A673 (cell line): ENCODE data around the gene ZMYM4. TPM values are rescaled to one million over a fixed set of nuclear protein-coding genes. Genes with fewer than 3 reads are reported as not detected.

Experiments
- BruUV-seq: library from RNA; stranded (reverse); fragments of 400-500 nt; replicated peaks from 2 replicates; lab custom pipeline; 2021; lab: Mats Ljungman, UMichigan
- CTCF ChIA-PET: fragments of 300-600 bp; sonication (Branson Sonifier 250); formaldehyde crosslinking; loops from one replicate; lab custom pipeline; 2022; ENCODE audit warnings: antibody characterized with exemption; lab: Charles Lee
- POLR2A ChIA-PET: fragments of 300-600 bp; sonication (Branson Sonifier 250); formaldehyde crosslinking; loops from one replicate; lab custom pipeline; 2022; ENCODE audit warnings: antibody characterized with exemption; ENCODE audit not compliant: low non-redundant PET; lab: Charles Lee
- DNase-seq: peaks from one replicate; pipeline ENCODE4 v3.0.0-alpha.2; 2015; ENCODE audit warnings: low spot score
- H3K27ac ChIP-seq: fragments of 200-600 bp; sonication (generic); 2 replicates; pipeline ENCODE4 v1.5.1; 2016; ENCODE audit warnings: mixed run types, low read depth, mild to moderate bottlenecking, mixed read lengths, antibody characterized with exemption, low read length; ENCODE audit not compliant: poor library complexity, severe bottlenecking
- H3K27me3 ChIP-seq: fragments of 200-600 bp; sonication (generic); replicated peaks from 2 replicates; pipeline ENCODE4 v1.6.1; 2017; ENCODE audit warnings: mixed run types, low read depth, mild to moderate bottlenecking, mixed read lengths, antibody characterized with exemption, low read length; ENCODE audit not compliant: insufficient read depth, poor library complexity
- H3K36me3 ChIP-seq: fragments of 200-600 bp; sonication (generic); 2 replicates; pipeline ENCODE4 v1.6.1; 2016; ENCODE audit warnings: mixed run types, mild to moderate bottlenecking, mixed read lengths, antibody characterized with exemption, low read length; ENCODE audit not compliant: insufficient read depth, poor library complexity, severe bottlenecking
- H3K4me1 ChIP-seq: fragments of 200-600 bp; sonication (generic); 2 replicates; pipeline ENCODE4 v1.6.1; 2017; ENCODE audit warnings: mixed run types, mild to moderate bottlenecking, mixed read lengths, antibody characterized with exemption, low read length; ENCODE audit not compliant: insufficient read depth, poor library complexity, severe bottlenecking
- H3K4me3 ChIP-seq: fragments of 200-600 bp; sonication (generic); 2 replicates; pipeline ENCODE4 v1.5.1; 2016; ENCODE audit warnings: low read depth, mixed run types, mild to moderate bottlenecking, mixed read lengths, low read length; ENCODE audit not compliant: poor library complexity, severe bottlenecking
- H3K9me3 ChIP-seq: fragments of 200-600 bp; sonication (generic); 2 replicates; pipeline ENCODE4 v1.6.1; 2016; ENCODE audit warnings: mixed run types, low read depth, mild to moderate bottlenecking, mixed read lengths, antibody characterized with exemption, low read length; ENCODE audit not compliant: poor library complexity, severe bottlenecking
- CTCF ChIP-seq: fragments of 300-800, 200-600 bp; sonication (generic); conservative IDR thresholded peaks from 2 replicates; pipeline ENCODE4 v1.5.1; 2017; ENCODE audit warnings: low read depth, mild to moderate bottlenecking, antibody characterized with exemption, low read length, moderate library complexity, mixed read lengths
- EZH2 ChIP-seq: fragments of 200-600 bp; sonication (generic); IDR thresholded peaks from 2 replicates; pipeline ENCODE4 v1.6.1; 2017; ENCODE audit warnings: borderline replicate concordance, low read depth, mild to moderate bottlenecking, mixed read lengths, antibody characterized with exemption, low read length; ENCODE audit not compliant: poor library complexity, severe bottlenecking
- intact Hi-C: fragments of 100-400 bp; cut with micrococcal nuclease; formaldehyde crosslinking; loops from one replicate; pipeline ENCODE4 v1.10.0; 2022; ENCODE audit not compliant: unreplicated experiment
- total RNA-seq: library from RNA; stranded (reverse); gene quantifications from 2 replicates; pipeline ENCODE4 v1.2.3, GENCODE V29; 2021

The ZMYM4 gene
- total RNA-seq, 1 experiment from 2014 or later: 83.5 TPM

DNA sequence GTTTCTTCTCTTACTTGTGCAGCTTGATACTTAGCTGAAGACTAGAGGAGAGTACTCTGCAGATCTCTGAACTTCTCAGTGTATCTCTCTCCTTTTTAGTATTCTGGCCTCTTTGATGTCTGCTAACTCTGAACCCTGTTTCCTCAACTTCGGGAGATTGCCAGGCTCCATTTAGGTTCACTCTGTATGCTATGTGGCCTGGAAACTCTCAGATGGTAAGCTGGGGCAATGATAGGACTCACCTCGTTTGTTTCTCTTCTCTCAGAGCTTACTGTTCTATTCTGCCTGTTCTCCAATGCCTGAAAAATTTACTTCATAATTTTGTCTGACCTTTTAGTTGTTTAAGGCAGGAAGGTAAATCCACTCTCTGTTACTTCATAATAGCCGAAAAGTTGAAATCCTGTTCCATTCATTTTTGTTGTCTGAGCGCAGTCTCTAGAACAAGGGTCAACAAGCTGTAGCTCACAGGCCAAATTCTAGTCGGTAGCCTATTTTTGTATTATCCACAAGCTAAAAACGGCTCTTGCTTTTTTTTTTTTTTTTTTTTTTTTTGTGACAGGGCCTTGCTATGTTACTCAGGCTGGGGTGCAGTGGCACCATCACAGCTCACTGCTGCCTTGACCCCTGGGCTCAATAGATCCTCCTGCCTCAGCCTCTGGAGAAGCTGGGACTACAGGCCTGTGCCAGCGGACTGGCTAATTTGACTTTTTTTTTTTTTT, 33.3 kb downstream of the ZMYM4 start:
- BruUV-seq: no TSS peak
- intact Hi-C loops: no loop called here
- H3K9me3 ChIP-seq: no peaks in the 10 kb centered on the region
- CTCF ChIA-PET: no interaction called here
- H3K4me3 ChIP-seq: no peak overlapping the region
- TF ChIP-seq EZH2 (no peak), CTCF (no peak)
- H3K36me3 ChIP-seq: peaks cover 9% of the 10 kb centered on the region
- H3K4me1 ChIP-seq: no peaks in the 10 kb centered on the region
- POLR2A ChIA-PET: no interaction called here
- H3K27ac ChIP-seq: no peak overlapping the region
- DNase-seq: no peak
- H3K27me3 ChIP-seq: no peaks in the 10 kb centered on the region

DNA sequence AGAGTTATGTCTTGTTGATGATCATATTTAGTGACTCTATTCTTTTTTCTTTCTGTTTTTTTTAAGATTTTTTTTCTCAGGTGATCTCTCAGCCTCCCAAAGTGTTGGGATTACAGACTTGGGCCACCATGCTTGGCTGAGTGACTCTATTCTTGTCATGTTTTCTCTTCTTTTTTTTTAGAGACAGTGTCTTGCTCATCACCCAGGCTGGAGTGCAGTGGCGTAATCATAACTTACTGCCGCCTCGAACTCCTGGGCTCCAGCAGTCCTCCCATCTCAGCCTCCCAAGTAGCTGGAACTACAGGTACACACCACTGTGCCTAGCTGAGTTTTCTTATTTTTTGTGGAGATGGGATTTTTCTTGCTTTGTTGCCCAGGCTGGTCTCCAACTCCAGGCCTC, 36.9 kb downstream of the ZMYM4 start:
- Histone ChIP-seq H3K4me1 (no peaks in the 10 kb centered on the region), H3K9me3 (no peaks in the 10 kb centered on the region), H3K36me3 (peaks cover 2% of the 10 kb centered on the region), H3K4me3 (no peak overlapping the region), H3K27me3 (no peaks in the 10 kb centered on the region), H3K27ac (no peak overlapping the region)
- TF ChIP-seq CTCF: no peak
- TF ChIP-seq EZH2: no peak
- DNase-seq: no peak
- ChIA-PET POLR2A (no interaction called here), CTCF (no interaction called here)
- no TSS peak for BruUV-seq
- intact Hi-C loops: no loop called here

DNA sequence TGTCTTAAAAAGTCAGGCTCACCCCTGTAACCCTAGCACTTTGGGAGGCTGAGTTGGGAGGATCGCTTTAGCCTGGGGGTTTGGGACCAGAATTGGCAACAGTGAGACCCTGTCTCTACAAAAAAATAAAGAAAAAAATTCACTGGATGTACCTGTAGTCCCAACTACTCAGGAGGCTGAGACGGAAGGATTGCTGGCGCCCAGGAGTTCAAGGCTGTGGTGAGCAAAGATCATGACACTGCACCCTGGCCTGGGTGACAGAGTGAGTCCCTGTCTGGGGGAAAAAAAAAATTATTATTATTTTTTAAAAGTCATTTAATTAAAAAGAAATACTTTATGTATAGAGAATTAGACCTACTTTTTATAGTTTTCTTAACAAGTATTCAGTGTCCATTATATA, 47.1 kb downstream of the ZMYM4 start:
- ChIA-PET POLR2A (no interaction called here), CTCF (no interaction called here)
- H3K4me1 ChIP-seq: no peaks in the 10 kb centered on the region
- TF ChIP-seq EZH2 (no peak), CTCF (no peak)
- H3K9me3 ChIP-seq: no peaks in the 10 kb centered on the region
- H3K27me3 ChIP-seq: no peaks in the 10 kb centered on the region
- H3K27ac ChIP-seq: no peak overlapping the region
- peaks cover 4% of the 10 kb centered on the region for H3K36me3 ChIP-seq
- intact Hi-C loops: no loop called here
- no TSS peak for BruUV-seq
- no peak for DNase-seq
- H3K4me3 ChIP-seq: no peak overlapping the region
